Uterus (tissue), 4 donors: Measurements from ENCODE around the gene SNX33. TPM values are rescaled to one million over a fixed set of nuclear protein-coding genes. Genes with fewer than 3 reads are reported as not detected.

ENCODE experiments used
- DNase-seq, 2 donors: peaks; one replicate each; pipeline ENCODE4 v3.0.0-alpha.2; 2019 to 2020
- H3K27ac ChIP-seq, 2 donors: fragments of 200-600 bp; sonication (generic); 1 replicate in 1 of 2; 2 replicates in 1 of 2; pipeline ENCODE4 v1.5.1; 2016 to 2018
- H3K27me3 ChIP-seq, 2 donors: fragments of 200-600 bp; sonication (generic); one replicate each; pipeline ENCODE4 v1.5.1; 2018 to 2019; ENCODE audit warnings: control low read depth in 1 of 2
- H3K36me3 ChIP-seq, 2 donors: fragments of 200-600 bp; sonication (generic); one replicate each; pipeline ENCODE4 v1.5.1; 2019; ENCODE audit warnings: control low read depth in 1 of 2
- H3K4me1 ChIP-seq, 2 donors: fragments of 200-600 bp; sonication (generic); one replicate each; pipeline ENCODE4 v1.5.1; 2018 to 2019; ENCODE audit warnings: control low read depth in 1 of 2
- H3K4me3 ChIP-seq, 2 donors: fragments of 200-600 bp; sonication (generic); 1 replicate in 1 of 2; 2 replicates in 1 of 2; pipeline ENCODE4 v1.5.1; 2018 to 2019; ENCODE audit warnings: mild to moderate bottlenecking in 1 of 2
- H3K9me3 ChIP-seq, 2 donors: fragments of 200-600 bp; sonication (generic); one replicate each; pipeline ENCODE4 v1.5.1; 2019; ENCODE audit warnings: control low read depth in 1 of 2
- POLR2A ChIP-seq, 2 donors: fragments of 450-650 bp; IDR thresholded peaks; one replicate each; pipeline ENCODE4 v1.6.1; 2016; ENCODE audit warnings: antibody characterized with exemption in 2 of 2, mild to moderate bottlenecking in 1 of 2, moderate library complexity in 1 of 2
- intact Hi-C: fragments of 100-400 bp; cut with DNase I; formaldehyde crosslinking; loops from one replicate; pipeline ENCODE4 v1.15.1; 2023; ENCODE audit warnings: low total_unique reads
- total RNA-seq, 4 donors: library from RNA; depleted of rRNA in 3 of 4; stranded (reverse); fragments of >200 nt in 3 of 4; gene quantifications; one replicate each; pipeline versions ENCODE4 v1.1.0 to v1.2.4, GENCODE V29; 2014 to 2023
- TF ChIP-seq, protein P1 (sequence below), 4 experiments: fragments of 200-600 bp in 2 of 4; fragments of 450-650 bp in 2 of 4; sonication (generic) in 2 of 4; IDR thresholded peaks; one replicate each; pipeline ENCODE4 v1.5.1; 2016 to 2019; ENCODE audit warnings: antibody characterized with exemption in 4 of 4, mild to moderate bottlenecking in 2 of 4, moderate library complexity in 1 of 4
- donor health status: DM: yes; HTN: yes; CAD: no.

The SNX33 gene
- total RNA-seq, 4 donors from 2014 or later: 8.7 to 43.6 (median 28.2) TPM

DNA sequence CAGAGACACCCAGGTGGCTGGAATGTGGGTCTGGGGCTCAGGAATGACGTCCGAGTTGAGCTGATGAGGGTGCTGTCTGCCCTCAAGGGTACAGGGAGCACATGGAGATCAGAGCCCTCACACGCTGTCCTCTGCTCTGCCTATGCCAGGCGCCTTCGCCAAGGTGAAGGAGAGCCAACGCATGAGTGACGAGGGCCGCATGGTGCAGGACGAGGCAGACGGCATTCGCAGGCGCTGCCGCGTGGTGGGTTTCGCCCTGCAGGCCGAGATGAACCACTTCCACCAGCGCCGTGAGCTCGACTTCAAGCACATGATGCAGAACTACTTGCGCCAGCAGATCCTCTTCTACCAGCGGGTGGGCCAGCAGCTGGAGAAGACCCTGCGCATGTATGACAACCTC, 9.1 kb downstream of the SNX33 start:
- Histone ChIP-seq H3K27me3 (no peaks in the 10 kb centered on the region), H3K4me3 (no peak overlapping the region), H3K27ac (no peak overlapping the region), H3K4me1 (peaks cover 9 to 66% of the 10 kb centered on the region in 2 donors), H3K36me3 (no peaks in the 10 kb centered on the region), H3K9me3 (no peaks in the 10 kb centered on the region)
- intact Hi-C loops: no loop called here
- TF ChIP-seq POLR2A (IDR thresholded peaks at IDR 0.05): no peak
- TF ChIP-seq, protein P1, sequence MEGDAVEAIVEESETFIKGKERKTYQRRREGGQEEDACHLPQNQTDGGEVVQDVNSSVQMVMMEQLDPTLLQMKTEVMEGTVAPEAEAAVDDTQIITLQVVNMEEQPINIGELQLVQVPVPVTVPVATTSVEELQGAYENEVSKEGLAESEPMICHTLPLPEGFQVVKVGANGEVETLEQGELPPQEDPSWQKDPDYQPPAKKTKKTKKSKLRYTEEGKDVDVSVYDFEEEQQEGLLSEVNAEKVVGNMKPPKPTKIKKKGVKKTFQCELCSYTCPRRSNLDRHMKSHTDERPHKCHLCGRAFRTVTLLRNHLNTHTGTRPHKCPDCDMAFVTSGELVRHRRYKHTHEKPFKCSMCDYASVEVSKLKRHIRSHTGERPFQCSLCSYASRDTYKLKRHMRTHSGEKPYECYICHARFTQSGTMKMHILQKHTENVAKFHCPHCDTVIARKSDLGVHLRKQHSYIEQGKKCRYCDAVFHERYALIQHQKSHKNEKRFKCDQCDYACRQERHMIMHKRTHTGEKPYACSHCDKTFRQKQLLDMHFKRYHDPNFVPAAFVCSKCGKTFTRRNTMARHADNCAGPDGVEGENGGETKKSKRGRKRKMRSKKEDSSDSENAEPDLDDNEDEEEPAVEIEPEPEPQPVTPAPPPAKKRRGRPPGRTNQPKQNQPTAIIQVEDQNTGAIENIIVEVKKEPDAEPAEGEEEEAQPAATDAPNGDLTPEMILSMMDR (IDR thresholded peaks at IDR 0.05): no peak
- no peak for DNase-seq

DNA sequence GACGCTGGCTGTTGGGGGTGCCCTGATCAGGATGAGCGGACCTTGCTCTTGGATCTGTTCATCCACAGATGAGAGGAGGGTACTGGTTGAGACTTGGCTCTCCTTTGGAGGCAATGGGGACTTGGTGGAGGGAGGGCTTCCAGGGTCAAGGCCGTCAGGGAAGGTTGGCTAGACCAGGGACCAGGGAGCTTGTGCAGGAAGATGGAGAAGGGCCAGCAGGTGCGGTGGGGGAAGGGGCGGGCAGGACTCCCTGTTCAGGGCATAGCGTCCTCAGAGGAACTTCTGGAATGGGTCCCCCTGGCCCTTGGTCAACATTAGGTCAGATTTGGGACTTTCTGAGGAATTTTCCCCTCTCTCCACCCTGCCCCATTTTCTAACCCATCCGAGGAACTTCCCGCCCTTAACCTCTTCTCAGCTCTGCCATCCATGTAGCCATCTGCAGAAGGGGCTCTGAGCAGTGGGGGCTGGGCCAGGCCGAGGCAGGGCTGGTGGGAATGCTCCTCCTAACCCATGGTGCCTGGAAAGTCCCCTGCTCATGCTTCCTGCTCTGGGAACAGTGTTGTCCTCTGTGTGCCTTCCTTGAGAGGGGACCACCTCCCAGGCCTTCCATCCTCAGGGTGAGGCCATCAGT, 11.5 kb downstream of the SNX33 start:
- H3K4me3 ChIP-seq: no peak overlapping the region
- no peaks in the 10 kb centered on the region for H3K27me3 ChIP-seq
- H3K27ac ChIP-seq: peak overlapping the region; percentile 83 to 92
- no peaks in the 10 kb centered on the region for H3K36me3 ChIP-seq
- H3K9me3 ChIP-seq: no peaks in the 10 kb centered on the region
- no peak for TF ChIP-seq POLR2A (IDR thresholded peaks at IDR 0.05)
- TF ChIP-seq, protein P1 (IDR thresholded peaks at IDR 0.05): no peak
- intact Hi-C loops: no loop called here
- H3K4me1 ChIP-seq: peaks cover 7 to 42% of the 10 kb centered on the region in 2 donors
- DNase-seq: no peak

DNA sequence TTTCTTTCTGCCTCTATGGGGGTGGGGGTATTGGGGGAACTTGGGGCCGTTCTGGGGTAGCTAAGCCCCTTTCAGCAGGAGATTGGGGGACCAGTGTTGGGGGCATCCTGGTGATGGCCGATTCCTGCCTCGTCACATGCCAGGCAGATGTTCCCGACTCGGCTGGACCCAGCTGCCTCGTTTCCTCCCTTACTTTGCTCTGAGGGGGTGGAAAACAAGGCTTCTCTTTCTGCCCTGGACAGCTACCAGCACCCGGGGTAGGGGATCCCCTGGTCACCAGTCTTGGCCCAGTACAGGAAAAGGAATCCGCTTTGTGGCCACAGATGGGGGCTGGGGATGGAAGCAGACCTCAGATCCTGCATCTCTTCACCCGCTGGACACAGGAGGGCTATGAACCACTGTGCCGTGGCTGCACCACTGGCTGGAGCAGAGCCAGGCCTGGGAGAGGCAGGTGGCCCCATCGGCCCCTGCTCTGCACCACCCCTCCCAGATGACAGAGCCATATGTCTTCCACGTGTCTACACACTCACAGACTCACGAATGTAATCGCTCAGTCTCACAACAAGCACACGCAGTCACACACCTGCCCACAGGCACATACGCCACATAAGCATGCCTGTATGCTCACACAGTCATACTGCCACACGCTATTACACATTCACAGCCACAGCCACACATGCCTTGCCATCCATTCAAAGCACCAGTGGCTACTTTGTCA, 12.4 kb downstream of the SNX33 start:
- intact Hi-C loops: no loop called here
- Histone ChIP-seq H3K27me3 (no peaks in the 10 kb centered on the region), H3K27ac (peak overlapping the region; percentile 83 to 92), H3K4me1 (peaks cover 7 to 34% of the 10 kb centered on the region in 2 donors), H3K9me3 (no peaks in the 10 kb centered on the region), H3K36me3 (no peaks in the 10 kb centered on the region), H3K4me3 (no peak overlapping the region)
- TF ChIP-seq, protein P1 (IDR thresholded peaks at IDR 0.05): no peak
- TF ChIP-seq POLR2A (IDR thresholded peaks at IDR 0.05): no peak
- no peak for DNase-seq

DNA sequence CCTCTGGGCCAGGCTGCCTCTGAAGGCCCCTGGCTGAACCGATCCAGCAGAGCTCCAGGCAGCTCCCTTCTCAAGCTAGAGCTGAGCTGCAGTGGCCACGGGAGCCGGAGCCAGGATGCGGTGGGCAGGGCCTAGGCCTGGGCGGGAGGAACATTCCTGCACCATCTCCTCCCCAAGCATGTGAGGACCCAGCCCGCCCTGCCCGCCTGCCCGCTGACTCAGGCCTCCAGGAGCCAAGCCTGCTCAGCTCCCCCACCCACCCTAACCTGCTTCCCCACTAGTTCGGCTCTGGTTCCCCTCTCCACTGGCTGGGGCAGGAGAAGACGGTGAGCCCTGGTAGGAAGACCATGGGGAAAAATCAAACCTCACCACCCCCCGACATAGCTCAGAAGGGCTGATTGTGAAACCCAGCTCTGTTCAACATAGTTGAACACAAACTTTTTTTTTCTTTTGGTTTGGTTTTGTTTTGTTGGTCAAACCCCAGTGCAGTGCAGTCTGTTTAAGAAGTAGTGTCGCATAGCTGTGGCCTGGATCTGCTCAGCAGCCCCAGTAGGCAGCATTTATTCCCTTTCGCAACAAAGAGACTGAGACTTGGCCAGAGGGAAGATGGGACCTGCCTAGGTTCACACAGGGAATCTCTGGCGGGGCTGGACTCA, 13.5 kb downstream of the SNX33 start:
- peak overlapping the region; percentile 83 to 92 for H3K27ac ChIP-seq
- peaks cover 7 to 28% of the 10 kb centered on the region in 2 donors for H3K4me1 ChIP-seq
- H3K36me3 ChIP-seq: no peaks in the 10 kb centered on the region
- intact Hi-C loops: no loop called here
- peak in 1 of 2 donors; percentile 46 for TF ChIP-seq POLR2A (IDR thresholded peaks at IDR 0.05)
- TF ChIP-seq, protein P1 (IDR thresholded peaks at IDR 0.05): no peak
- H3K4me3 ChIP-seq: peak overlapping the region in 1 of 2 donors; percentile 1
- no peaks in the 10 kb centered on the region for H3K9me3 ChIP-seq
- no peaks in the 10 kb centered on the region for H3K27me3 ChIP-seq
- DNase-seq: peak; percentile 93

- H3K27me3 ChIP-seq: no peaks in the 10 kb centered on the region
- intact Hi-C loops: no loop called here
- TF ChIP-seq POLR2A (IDR thresholded peaks at IDR 0.05): no peak
- TF ChIP-seq, protein P1 (IDR thresholded peaks at IDR 0.05): no peak
- no peak for DNase-seq
- peak overlapping the region; percentile 83 to 92 for H3K27ac ChIP-seq
- peaks cover 9 to 28% of the 10 kb centered on the region in 2 donors for H3K4me1 ChIP-seq
- H3K36me3 ChIP-seq: no peaks in the 10 kb centered on the region
- no peak overlapping the region for H3K4me3 ChIP-seq
- H3K9me3 ChIP-seq: no peaks in the 10 kb centered on the region
Observed at GRCh38 chr15:75661756-75662140, 14.0 kb downstream of the SNX33 start.
